ENCODE measurements around the gene U2SURP.

- TF ChIP-seq, protein P1, sequence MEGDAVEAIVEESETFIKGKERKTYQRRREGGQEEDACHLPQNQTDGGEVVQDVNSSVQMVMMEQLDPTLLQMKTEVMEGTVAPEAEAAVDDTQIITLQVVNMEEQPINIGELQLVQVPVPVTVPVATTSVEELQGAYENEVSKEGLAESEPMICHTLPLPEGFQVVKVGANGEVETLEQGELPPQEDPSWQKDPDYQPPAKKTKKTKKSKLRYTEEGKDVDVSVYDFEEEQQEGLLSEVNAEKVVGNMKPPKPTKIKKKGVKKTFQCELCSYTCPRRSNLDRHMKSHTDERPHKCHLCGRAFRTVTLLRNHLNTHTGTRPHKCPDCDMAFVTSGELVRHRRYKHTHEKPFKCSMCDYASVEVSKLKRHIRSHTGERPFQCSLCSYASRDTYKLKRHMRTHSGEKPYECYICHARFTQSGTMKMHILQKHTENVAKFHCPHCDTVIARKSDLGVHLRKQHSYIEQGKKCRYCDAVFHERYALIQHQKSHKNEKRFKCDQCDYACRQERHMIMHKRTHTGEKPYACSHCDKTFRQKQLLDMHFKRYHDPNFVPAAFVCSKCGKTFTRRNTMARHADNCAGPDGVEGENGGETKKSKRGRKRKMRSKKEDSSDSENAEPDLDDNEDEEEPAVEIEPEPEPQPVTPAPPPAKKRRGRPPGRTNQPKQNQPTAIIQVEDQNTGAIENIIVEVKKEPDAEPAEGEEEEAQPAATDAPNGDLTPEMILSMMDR (IDR thresholded peaks at IDR 0.05; ENCODE audit: low read depth, low read length, poor library complexity, severe bottlenecking), result no peak
- no peak for TF ChIP-seq EZH2phosphoT487 (IDR thresholded peaks at IDR 0.05; ENCODE audit: borderline replicate concordance, low read length)
These were observed 10.3 kb downstream of the U2SURP start for GRCh38 chr3:143011705-143012104.

Data from DOHH2 (cell line).